ENCODE measurements around the gene RNF34. TPM values are rescaled to one million over a fixed set of nuclear protein-coding genes. Genes with fewer than 3 reads are reported as not detected.

The RNF34 gene
- total RNA-seq, 1 experiment from 2014 or later: 66.2 TPM

- no peaks in the 10 kb centered on the region for H3K9me3 ChIP-seq (replicated peaks)
- no peaks in the 10 kb centered on the region for H3K27me3 ChIP-seq
- H3K36me3 ChIP-seq: no peaks in the 10 kb centered on the region
- no peak for DNase-seq
- H3K4me1 ChIP-seq: no peaks in the 10 kb centered on the region
- no peak overlapping the region for H3K4me3 ChIP-seq
- no peak overlapping the region for H3K27ac ChIP-seq
These were observed 56.6 kb downstream of the RNF34 start for GRCh38 chr12:121456551-121456950.

- H3K27ac ChIP-seq: no peak overlapping the region
These were observed 61.1 kb downstream of the RNF34 start for GRCh38 chr12:121461048-121461447.

DNA sequence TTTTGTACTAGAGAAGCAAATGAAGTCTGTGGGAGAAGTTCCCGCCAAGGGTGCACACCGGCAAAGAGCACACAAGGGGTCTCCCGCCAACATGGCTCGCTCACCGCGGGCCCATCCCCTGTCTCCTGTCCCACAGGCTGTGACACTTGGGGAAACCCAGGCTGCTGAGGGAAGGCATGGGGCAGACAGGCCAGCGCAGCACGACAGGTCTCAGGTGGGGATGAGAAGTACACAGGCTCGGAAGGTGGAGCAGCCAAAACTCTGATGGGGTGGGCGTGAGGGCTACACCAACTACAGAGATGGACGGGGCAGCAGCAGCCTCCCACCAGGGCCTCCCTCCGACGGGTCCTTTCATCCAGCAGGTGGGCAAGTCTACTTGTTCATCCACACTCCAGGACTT is 64.4 kb downstream of the RNF34 start:
- H3K9me3 ChIP-seq (replicated peaks): no peaks in the 10 kb centered on the region
- DNase-seq: no peak
- H3K4me3 ChIP-seq: no peak overlapping the region
- no peak overlapping the region for H3K27ac ChIP-seq
- H3K27me3 ChIP-seq: no peaks in the 10 kb centered on the region
- peaks cover 3% of the 10 kb centered on the region; the same call in 1 of the 2 replicates for H3K4me1 ChIP-seq
- H3K36me3 ChIP-seq: peaks cover 2% of the 10 kb centered on the region; the same call in 1 of the 2 replicates

More at GRCh38 chr12:121461048-121461447, 61.1 kb downstream of the RNF34 start:
- Histone ChIP-seq H3K4me3 (no peak overlapping the region), H3K9me3 (replicated peaks) (no peaks in the 10 kb centered on the region), H3K27me3 (no peaks in the 10 kb centered on the region), H3K4me1 (no peaks in the 10 kb centered on the region), H3K36me3 (peaks cover 2% of the 10 kb centered on the region; the same call in 1 of the 2 replicates)
- DNase-seq: no peak

- no peaks in the 10 kb centered on the region for H3K9me3 ChIP-seq (replicated peaks)
- H3K27me3 ChIP-seq: no peaks in the 10 kb centered on the region
- peaks cover 2% of the 10 kb centered on the region; the same call in 1 of the 2 replicates for H3K36me3 ChIP-seq
- DNase-seq: peak; percentile 21 to 41
- peaks cover 3% of the 10 kb centered on the region; the same call in 1 of the 2 replicates for H3K4me1 ChIP-seq
- H3K4me3 ChIP-seq: peak overlapping the region; percentile 94
- H3K27ac ChIP-seq: no peak overlapping the region
These were observed 66.2 kb downstream of the RNF34 start for GRCh38 chr12:121465921-121466793.

DNA sequence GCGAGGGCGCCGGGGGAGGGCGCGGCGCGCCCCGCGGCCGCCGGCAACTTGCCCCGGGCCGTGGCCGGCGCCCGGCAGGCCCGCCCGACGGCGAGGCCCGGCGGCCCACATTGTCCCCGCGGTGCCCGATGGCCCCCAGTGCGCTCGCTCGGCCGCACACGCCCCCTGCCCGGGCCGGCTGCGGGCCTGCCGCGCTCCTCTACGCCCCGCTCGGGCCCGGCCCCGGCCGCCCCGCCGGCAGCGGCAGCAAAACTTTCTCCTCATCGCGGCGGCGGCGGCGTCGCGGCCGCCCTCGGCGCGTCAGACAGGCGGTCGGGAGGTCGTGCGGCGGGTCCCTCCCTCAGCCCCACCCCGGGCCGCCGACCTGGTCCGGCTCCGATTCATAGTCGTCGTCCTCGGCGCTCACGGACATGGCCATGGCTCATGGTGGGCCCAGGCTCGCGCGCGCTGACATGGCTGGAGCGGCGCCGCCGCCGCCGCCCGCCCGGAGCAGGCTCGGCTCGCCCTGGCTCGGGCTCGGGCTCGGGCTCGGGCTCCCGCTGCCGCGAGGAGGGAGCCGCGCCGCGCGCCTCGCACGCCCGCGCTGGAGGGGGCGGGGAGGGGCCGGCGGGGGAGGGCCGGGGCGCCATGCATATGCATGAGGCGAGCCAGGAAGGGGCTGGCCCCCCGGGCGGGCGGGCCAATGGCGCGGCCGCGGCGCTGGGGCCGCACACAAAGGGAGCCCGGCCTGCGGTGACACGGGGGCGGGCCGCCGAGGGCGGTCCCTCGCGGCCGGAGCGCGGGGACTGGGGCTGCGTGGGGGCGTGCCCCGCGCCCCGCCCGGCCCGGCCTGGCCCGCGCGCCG is 67.1 kb downstream of the RNF34 start:
- Histone ChIP-seq H3K27ac (no peak overlapping the region; the same call in 1 of the 2 replicates), H3K36me3 (peaks cover 2% of the 10 kb centered on the region; the same call in 1 of the 2 replicates), H3K4me1 (peaks cover 3% of the 10 kb centered on the region; the same call in 1 of the 2 replicates), H3K27me3 (no peaks in the 10 kb centered on the region), H3K4me3 (peak overlapping the region; percentile 94), H3K9me3 (replicated peaks) (no peaks in the 10 kb centered on the region)
- DNase-seq: peak; percentile 87 to 90

- Histone ChIP-seq H3K4me1 (peaks cover 3% of the 10 kb centered on the region; the same call in 1 of the 2 replicates), H3K27ac (no peak overlapping the region; the same call in 1 of the 2 replicates)
- peak in 1 of 2 experiments; percentile 18 for DNase-seq
These were observed 68.0 kb downstream of the RNF34 start for GRCh38 chr12:121467638-121468498.

DNA sequence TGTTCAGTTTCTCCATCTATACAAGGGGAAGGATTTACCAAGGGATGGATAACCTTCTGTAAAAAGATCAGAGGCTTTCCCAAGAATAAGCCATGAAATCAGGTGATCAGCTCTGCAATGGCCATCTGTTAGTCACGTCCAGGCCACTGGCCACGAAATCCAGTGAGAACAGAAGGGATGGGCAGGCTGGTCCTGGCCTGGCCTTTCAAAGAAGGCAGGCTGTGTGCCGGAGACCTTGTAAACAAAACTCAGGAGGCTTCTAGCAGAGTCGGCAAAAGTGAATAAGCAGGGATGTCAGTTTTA is 68.5 kb downstream of the RNF34 start:
- Histone ChIP-seq H3K27ac (no peak overlapping the region), H3K27me3 (no peaks in the 10 kb centered on the region), H3K4me1 (peaks cover 3% of the 10 kb centered on the region; the same call in 1 of the 2 replicates), H3K9me3 (replicated peaks) (no peaks in the 10 kb centered on the region), H3K36me3 (0 out of 2 replicates have a peak, but pooled peaks cover 2% of the 10 kb centered on the region), H3K4me3 (no peak overlapping the region)
- peak in 1 of 2 experiments; percentile 16 for DNase-seq

More at GRCh38 chr12:121467638-121468498, 68.0 kb downstream of the RNF34 start:
- H3K36me3 ChIP-seq: 0 out of 2 replicates have a peak, but pooled peaks cover 2% of the 10 kb centered on the region
- H3K27me3 ChIP-seq: no peaks in the 10 kb centered on the region
- H3K9me3 ChIP-seq (replicated peaks): no peaks in the 10 kb centered on the region
- peak overlapping the region; percentile 77 for H3K4me3 ChIP-seq

GRCh38 chr12:121470751-121471150 is 70.8 kb downstream of the RNF34 start:
- Histone ChIP-seq H3K27ac (no peak overlapping the region), H3K4me3 (no peak overlapping the region), H3K27me3 (no peaks in the 10 kb centered on the region), H3K9me3 (replicated peaks) (no peaks in the 10 kb centered on the region), H3K36me3 (no peaks in the 10 kb centered on the region), H3K4me1 (peaks cover 3% of the 10 kb centered on the region; the same call in 1 of the 2 replicates)
- DNase-seq: no peak

GRCh38 chr12:121472150-121472905 is 72.4 kb downstream of the RNF34 start:
- Histone ChIP-seq H3K27ac (no peak overlapping the region), H3K4me3 (no peak overlapping the region), H3K4me1 (peaks cover 3% of the 10 kb centered on the region; the same call in 1 of the 2 replicates), H3K36me3 (no peaks in the 10 kb centered on the region), H3K27me3 (no peaks in the 10 kb centered on the region), H3K9me3 (replicated peaks) (no peaks in the 10 kb centered on the region)
- DNase-seq: no peak

Other genes with a start within 250 kb of the RNF34 start
- 5.7 and 6.1 TPM in 2 replicates for gene P2RX4, start 190.0 kb upstream of the RNF34 start, total RNA-seq (2014; rRNA removed; shearing (Covaris generic))
- gene CAMKK2, start 103.4 kb upstream of the RNF34 start, total RNA-seq (2014; rRNA removed; shearing (Covaris generic)): 7.8 and 9.7 TPM in 2 replicates
- gene ANAPC5, start 47.7 kb upstream of the RNF34 start, total RNA-seq (2014; rRNA removed; shearing (Covaris generic)): 107 and 115 TPM in 2 replicates
- gene KDM2B, start 180.9 kb downstream of the RNF34 start, total RNA-seq (2014; rRNA removed; shearing (Covaris generic)): 44.0 and 48.4 TPM in 2 replicates
- gene ORAI1, start 226.4 kb downstream of the RNF34 start, total RNA-seq (2014; rRNA removed; shearing (Covaris generic)): 11.5 and 12.2 TPM in 2 replicates